ENCODE data around the gene LRRN3.

LRRN3 gene

DNA sequence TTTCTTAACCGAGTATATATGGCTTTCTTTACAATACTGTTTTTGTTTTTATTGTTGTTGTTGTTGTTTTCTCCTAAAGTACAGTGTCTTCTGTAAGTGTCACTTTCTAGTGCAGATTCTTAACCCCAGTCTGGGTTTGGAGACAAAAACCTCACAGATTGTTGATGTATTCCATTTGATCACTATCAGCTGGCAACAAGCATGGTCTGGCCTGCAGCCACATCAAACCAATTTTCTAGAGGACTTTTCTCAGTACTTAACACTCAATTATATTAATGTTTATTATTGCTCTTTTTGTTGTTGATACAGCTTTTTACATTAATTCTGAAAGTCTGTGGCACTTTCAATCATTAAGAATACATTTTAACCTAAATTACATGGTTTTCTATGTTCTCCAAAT lies 17.1 kb downstream of the LRRN3 start:
- peak; percentile 70 for DNase-seq

DNA sequence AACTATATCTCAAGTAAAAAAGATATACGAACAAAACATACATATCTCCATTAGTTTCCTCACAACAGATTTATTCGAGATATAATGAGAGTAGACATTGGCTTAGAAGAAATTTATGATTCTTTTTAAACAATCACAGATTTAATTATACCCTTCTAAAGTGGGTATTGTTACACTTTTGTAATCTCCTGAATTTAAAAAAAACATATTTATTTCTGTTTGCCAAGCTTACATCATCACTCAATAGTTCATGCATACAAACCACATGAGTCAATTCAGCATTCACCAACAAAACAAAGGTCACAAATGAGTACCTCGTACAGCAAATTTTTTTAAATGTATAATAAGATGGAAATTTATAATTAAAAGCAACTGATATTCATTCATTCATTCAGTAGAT lies 17.6 kb downstream of the LRRN3 start:
- peak; percentile 42 for DNase-seq

DNA sequence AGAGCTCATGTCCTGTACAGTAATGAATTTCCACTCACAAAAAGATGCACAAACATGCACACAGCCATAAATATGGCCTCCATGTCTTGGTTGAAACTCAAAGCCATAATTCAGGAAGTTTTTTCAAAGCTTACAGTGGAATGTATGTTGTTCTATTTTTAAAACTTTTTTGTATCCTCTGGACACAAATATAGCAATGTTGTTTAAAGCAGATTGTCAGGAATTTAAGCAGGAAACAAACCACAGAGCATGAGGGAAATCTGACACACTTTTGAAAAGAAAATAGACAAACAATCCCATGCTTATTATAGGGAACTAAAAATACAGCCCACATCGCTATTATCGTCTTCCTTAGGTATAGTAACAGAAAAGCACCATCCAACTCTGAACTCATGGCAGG lies 21.5 kb downstream of the LRRN3 start:
- DNase-seq, result no peak

DNA sequence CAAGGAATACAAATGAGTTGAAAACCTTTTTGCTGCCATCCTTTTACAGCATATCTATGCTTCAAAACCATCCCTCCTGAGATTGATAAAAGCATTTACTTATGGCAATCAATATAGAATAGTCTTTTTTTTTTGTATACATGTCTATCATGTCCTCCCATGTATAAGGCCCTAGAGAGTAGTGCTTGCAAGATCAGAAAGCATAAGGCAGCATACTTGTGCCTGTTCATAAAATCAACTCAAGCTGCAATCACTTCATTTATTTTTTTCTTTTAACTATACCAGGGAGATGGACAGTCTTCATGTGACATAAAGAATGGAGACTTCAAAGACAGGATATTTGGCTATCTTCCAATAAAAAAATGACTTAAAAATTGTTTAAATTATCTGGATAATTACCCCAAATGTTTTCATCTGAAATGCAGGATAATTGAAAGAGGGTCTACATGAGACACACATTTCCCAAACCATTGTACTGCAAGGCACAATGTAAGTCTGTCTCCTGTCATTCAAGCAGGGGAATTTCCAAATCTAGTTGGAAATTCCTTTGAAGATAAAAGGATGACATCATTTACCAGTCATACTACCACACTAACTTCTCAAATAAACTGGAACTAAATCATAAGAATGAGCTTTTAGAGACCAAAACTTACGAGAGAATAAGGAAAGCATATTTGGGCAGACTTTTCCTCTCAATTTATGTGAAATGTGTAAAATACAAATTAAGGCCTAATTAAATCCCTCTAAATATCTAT lies 22.5 kb downstream of the LRRN3 start:
- no peak for DNase-seq

DNA sequence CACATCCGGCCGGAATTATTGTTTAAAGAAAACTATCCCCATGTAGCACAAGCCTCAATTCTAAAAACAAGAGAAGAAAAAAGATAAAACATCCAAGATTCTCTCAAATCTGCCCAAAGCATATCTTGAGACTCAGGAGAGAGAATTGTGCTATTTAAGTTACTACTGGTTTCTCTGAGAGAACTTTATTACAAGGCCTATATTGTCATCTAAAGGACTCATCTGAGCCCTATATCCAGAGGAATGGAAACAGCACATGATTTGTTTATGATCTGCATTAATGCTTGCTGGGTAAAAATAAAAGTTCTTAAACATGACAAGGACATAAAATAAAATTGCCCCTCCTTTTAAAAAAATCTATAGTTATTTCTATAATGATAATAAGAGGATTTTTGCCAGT lies 25.0 kb downstream of the LRRN3 start:
- DNase-seq, result no peak

DNA sequence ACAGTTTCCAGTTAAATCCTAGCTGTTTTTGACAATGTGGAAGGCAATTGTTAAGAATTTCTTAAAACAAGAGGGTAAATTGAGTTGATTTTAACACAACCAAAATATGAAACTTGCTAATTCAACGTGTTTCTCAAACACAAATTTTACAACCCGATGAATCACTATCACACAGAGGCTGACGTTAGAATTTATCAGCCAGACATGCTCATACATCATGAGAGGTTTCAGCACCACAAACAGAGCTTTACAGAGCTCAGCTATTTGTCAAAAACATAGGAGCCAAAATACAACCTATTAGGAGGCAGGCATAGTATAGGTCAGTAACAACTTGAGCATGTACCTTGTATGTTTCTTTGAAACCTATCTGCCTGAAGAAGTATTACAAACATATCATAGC lies 36.1 kb downstream of the LRRN3 start:
- DNase-seq, result no peak

DNA sequence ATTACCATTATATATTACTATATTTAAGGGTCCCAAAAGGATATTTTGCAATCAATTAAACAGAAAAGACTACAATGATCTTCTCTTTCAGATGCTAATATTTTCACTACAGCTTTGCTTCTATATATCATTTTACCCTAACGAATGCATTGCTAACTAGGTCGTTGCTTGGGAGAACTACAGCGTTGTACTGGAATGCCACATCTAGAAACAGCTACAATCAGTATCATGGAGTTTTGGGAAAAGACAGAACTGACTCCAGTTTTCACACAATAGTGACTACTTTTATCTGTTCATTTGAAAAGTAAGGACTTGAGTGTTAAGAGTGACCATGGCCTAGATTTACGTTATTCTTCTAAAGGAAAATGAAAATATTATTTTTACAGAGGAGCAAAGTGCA lies 38.5 kb downstream of the LRRN3 start:
- no peak for DNase-seq

DNA sequence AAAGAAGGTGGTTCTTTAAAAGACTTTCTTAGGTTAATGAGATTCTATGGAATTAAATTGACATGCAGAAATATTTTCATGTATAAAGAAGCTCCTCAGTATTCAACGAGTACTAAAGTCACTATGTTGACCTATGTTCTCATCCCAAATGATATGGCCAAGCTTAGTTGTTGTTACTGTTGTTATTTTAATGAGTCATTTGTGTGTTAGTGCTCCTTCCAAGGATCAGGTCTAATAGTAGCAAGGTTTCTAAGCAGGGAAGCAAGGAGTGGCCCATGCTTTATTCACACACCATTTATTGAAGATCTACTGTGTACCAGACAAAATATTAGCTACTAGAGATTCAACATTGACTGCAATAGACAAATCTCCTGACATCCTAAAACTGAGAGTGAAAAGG lies 41.9 kb downstream of the LRRN3 start:
- no peak for DNase-seq

DNA sequence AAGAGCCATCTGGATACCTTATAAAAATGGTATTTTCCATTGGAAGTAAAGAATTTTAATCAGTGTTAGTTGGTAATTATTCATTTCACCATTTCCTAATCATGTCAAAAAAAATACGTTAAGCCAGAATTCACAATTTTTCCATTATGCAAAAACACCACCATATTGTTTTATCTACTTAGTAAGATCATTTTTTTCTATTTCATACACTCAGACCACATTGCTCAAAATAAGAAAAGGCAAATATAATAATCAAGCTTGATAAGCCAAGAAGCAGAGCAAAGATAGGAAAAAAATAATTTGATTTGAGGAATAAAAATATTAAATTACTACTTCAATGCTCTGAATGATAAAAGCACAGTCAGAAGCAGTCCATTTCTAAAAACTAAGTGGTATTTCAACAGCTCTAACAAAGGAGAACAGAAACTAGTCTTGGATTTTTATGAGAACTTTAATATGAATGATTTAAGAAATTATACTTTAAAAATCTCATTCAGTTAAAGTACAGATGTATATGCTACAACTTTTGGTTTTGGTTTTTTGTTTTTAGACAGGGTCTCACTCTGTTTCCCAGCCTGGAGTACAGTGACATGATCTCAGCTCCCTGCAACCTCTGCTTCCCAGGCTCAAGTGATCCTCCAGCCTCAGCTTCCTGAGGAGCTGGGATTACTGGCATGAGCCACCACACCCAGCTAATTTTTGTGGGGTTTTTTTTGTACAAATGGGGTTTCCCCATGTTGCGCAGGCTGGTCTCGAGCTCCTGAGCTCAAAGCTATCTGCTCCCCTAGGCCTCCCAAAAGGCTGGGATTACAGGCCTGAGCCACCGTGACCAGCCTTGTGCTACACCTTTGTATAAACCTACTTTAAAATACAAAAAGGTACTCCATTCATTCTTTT lies 46.6 kb downstream of the LRRN3 start:
- DNase-seq, result no peak

DNA sequence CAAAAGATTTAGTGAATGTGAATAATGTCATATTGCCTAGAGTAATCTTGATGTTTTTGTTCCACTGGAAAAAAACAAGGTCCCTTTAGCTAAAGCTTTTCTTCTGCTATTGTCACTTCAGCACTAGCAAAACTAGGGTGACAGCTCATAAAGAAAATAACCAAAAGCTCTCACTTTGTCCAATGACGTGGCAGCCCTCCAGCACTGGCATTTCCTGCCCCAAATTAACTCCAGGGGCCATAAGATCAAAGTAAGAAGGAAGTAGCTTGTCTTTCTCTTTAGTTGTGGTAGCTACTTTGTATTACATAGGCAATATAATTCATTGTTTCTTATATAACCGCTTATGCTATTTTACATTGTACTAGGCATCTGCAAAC lies 47.3 kb downstream of the LRRN3 start:
- no peak for DNase-seq

DNA sequence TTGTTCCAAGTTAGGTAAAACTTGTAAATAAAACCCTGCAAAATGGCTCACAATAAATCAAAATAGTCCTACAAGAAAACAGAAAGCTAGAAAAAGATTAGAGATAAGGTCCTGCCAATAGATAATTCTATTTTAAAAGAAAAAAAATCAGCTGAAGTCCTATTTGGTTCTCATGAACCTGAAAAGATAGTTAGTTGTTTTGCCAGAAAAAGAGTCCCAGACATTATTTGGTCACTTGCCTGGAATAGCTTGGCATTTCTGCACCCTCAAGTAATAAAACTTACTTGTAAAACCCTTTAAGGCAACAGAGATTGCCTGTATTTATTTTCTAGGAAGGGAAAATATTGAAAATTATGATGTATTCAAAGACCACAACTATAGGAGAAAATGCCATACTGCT lies 47.7 kb downstream of the LRRN3 start:
- DNase-seq, result no peak

DNA sequence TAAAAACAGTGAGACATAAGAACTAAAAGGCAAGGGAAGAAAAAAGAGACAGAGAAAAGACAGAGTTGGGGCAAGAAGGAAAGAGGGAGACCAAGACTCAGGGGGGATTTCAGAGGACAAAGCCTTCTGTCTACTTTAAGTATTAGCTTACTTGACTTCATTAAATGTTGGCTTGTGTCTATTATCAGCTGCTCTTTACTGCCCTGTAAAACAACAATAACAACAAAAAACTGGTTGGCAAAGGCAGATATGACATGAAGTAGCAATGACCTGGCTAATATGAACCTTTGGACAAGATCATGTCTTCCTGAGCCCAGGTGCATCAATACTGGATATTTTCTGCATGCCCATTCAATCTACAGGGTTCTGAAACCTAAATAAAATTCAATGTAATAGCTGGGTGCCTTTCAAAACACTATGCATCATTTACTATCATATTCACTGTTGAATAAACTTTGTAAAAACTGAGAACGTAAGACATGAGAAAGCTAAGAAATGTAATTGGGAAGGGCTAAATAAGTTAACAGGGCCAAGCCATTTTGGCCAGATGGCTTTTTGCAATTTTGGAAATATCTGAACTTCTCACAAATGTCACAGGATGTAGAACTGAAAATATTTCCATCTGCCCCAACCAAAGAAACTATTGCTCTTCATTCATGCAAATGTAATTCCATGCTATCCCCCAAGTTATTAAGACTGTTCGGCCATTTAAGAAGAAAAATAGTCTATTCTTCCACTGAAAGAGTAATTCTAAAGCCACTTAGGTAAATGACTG lies 49.4 kb downstream of the LRRN3 start:
- no peak for DNase-seq

DNA sequence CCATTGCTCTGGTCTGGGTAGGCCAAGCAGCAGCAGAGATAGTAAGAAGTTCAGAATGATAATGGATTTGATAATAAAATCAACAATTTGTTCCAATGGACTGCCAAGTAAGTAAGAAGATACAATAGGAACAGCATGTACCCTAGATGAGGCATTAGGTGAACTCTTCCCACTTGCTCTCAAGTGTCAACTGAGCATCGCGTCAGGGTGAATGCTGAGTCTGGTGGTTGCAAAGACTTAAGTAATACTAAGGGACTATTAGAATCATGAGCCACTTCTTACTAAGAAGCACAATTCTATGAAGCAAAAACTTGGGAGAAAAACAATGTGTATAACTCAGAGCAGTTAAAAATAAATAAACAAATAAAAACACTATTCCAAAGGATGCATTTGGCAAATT lies 54.5 kb downstream of the LRRN3 start:
- no peak for DNase-seq

DNA sequence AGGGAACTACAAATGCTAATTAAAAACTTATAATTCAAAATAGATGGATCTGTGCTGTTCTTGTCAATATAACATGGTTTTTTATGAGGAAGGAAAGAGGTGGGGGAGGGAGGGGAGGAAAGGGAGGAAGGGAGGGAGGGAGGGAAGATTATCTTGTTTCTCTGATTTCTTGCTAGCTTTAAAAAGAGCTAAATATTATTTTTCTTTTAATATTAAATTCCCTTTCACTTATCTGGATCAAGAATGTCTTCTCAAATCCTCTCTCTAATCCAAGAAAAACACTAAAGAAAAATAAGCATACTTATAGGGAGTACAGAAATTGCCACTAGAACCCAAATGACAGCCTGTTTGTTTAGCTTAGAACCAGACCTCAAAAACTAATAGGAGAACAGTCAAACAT lies 55.2 kb downstream of the LRRN3 start:
- no peak for DNase-seq

DNA sequence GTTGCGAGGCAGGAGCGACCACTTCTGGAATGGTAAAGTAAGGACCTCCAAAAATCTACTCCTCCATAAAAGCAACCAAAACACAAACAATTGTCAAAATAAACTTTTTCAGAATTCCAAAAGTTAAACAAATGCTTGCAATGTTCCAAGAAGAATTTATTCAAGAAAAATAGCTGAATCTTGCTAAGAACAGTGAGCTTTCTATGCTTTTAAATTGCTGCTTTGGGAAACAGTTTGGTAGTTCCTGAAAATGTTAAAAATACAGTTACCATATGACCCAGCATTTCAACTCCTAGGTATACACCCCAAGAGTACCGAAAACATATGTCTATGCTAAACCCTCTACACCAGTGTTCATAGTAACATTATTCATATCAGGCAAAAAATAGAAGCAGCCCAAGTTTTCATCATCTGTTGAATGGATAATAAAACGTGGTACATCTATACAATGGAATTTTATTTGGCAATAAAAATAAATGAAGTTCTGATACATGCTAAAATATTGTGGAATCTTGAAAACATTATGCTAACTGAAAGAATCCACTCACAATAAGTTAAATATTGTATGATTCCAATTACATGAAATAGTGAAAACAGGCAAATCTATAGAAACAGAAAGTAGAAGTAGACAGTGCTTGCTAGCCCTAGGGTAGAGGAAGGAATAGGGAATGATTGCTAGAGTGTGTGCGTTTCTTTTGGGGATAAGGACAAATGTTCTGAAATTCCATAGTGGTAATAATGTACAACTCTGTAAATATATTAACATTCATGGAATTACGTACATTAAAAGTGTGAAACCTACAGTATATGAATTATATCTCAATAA lies 57.0 kb downstream of the LRRN3 start:
- no peak for DNase-seq

DNA sequence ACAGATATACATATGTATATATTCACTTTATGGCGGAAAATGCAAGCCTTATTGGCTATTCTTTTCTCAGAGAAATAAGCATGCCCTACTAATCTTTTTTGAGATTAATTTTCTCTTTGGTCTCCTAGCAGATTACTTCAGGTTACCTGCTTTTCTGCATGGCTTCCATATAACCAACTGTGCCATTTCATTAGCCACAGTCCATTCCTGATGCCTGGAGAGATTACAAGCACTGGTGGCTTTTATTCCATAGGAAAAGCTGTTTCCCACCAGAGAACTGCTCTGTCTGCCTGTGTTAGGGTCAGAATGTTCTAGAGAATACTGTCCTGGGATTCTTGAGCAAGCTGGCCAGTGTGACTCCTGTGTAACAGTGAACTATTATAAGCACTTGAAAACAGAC lies 59.8 kb downstream of the LRRN3 start:
- DNase-seq, result no peak

DNA sequence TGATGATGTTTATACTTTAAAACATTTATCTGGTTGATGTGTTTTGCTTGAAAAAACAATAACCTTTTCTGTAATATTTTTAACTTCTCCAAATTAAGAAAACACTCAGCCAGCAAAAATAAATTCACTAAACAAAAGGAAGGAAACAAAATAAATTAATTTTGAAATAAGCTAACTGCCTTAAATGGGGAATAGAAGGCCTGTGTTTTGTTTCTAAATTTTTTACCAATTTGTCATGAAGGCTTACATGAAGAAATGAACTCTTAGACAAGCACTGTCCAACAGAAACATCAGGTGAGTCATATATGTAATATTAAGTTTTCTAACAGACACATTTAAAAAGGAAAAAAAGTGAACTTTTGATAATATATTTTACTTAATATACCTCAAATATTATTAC lies 68.5 kb downstream of the LRRN3 start:
- DNase-seq, result no peak

DNA sequence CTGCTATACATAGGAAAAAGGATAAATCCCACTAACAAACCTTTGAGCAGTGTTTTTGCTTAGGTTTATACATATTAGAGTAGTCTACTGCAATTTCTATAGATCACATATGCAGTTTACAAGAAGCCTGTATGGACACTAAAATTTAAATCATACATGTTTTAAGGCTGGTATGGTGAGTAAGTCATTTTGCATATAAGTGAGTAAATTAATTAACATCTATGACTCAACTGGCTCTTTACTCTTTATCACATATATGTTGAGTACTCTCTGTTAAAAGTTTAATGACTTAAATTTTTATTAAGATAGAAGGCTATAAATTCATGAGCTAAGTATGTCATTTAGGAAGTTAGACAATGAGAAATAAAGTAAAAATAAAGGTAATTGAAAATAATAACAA lies 69.4 kb downstream of the LRRN3 start:
- no peak for DNase-seq

DNA sequence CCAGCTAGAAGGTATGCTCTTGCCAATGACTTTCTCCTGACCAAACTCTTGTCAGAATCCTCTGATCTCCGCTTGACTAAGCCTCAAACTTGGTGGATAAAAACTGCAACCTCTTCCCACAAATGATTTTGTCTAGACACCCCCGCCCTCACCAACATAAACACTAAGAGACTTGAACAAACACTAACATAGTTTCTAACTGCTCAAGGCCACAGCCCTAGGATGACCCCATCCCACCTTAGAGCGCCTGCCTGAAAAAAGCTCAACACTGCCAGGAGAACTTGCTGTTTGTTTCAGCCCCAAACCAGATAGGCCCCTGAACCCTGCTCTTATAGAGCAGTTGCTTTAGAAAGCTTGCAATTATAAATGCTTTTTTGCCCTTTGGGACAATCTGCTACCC lies 71.8 kb downstream of the LRRN3 start:
- DNase-seq, result no peak

DNA sequence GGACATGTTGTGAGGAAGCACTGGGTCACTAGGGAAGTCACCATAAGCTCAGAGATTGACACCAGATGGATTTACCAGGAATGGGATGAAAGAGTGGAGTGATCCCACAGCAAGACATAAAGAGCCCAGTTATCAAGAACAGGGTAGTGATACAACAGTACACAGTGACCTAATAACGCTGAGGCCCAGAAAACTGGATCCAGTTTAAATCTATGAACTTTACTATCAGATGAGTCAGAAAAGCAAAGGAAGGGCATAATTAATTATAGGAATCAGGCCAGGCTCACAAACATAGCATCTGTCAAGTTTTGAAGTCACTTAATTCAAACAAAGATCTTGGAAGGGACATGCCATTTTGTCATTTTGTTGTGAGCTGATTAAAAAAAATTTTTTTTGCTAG lies 73.5 kb downstream of the LRRN3 start:
- DNase-seq, result no peak

DNA sequence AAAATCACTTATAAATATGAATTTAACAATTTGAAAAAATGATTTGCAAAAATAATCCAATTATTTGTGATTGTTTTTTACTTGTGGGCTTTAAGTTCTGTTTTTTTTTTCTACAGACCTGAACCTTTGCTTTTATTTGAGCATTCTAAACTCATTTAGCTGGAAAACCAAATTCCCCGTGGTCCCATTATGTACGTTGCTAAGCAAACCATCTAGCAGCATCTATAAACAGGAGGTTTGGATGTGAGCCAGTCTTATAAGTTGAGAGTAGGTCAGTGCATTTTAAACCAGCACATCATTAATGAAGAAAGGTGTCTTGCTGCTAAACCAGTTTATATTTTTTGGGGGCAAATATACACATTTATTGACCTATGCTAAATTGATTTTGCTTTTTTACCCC lies 77.3 kb downstream of the LRRN3 start:
- DNase-seq, result peak; percentile 80

DNA sequence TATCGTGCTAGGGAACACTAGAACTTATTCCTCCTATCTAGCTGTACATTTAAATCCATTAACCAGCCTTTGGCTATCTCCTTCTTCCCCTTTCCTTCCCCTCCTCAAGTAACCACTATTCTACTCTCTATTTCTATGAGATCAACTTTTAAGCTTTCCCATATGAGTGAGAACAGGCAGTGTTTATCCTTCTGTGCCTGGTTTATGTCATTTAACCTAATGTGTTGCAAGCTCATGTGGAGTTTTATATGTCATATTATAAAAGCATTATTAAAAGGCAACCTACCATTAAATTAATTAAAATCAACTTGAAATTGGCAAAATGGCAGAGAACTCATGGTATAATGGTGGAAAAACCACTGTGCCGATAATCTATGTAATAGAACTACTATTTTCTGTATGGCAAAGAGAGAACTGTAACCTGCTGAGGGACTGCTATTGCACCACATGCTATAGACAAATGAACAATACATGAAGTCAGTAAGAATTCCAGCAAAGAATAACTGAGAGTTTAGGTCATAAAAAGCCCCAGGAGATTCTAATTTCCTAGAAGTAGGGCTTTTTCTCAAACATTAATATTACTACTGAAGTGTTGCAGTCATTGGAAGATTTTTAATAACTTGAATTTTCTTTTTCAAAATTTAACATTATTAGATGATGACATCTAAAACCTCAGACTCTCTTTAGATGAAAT lies 81.8 kb downstream of the LRRN3 start:
- DNase-seq, result no peak
